Measurements from ENCODE around the gene UBAP2. TPM values are rescaled to one million over a fixed set of nuclear protein-coding genes. Genes with fewer than 3 reads are reported as not detected.

UBAP2 gene
- total RNA-seq, 1 donor from 2014 or later: 21.5 TPM

DNA sequence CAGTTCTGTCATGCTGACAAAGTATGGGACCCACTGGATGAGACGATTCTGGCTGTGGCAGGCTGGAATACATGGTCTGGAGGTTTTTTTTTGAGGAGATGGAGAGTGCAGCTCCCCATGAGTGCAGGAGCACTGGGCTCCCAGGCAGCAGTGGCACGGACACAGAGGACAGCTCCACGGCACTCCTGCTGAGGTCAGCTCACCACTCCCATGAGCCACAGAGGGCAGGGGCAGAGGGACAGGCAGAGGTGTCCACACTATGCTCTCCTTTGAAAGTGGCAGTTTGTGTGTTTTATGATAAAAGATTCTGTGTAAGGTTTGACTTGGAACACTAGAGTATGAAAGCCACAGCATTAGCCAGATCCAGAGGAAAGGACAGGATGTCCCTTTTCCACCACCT lies 117.4 kb downstream of the UBAP2 start:
- intact Hi-C loops (cut with DNase I): no loop called here
- DNase-seq (ENCODE audit: low spot score): no peak

- intact Hi-C loops (cut with DNase I): loop anchor here (10.0 kb wide), 1 partner anchor 327 kb away; no protein-coding TSS in a partner anchor
- no peak for DNase-seq (ENCODE audit: low spot score)
These were observed 121.0 kb downstream of the UBAP2 start for GRCh38 chr9:33927694-33928093.

DNA sequence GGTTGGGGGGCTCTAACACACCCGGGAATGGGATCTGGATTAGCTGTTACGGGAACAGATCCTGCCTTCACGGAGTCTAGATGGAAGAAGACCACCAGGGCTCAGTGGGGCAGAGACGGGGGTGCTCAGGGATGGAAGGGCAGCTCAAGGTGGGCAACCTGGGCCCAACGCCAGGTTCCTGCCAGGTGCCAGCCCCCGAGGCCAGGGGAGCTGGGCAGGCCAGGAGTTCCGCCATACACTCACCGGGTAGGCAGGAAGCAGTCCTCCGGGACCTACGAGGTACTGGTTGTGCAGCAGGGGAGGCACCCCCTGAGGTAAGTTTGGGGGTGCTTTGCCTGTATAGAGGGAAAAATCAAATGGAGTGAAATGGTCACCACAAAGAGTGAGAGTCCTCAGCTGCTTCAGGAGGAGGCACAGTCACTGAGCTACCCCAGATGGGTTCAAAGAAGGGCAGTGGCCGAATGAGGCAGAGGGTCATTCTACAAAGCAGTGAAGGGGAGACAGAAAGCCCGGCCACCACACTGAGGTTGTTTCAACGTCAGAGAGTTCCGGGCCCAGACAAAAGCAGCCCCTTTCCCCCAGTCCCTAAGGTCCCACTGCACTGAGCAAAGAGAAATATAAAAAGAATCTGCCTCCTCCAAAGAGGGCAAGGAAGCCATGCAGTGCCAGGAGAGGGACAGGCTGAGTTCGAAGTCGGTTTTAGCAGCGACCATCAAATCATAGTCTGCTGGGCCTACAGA lies 121.8 kb downstream of the UBAP2 start:
- intact Hi-C loops (cut with DNase I): loop anchor here (10.0 kb wide), 1 partner anchor 328 kb away; no protein-coding TSS in a partner anchor
- no peak for DNase-seq (ENCODE audit: low spot score)

DNA sequence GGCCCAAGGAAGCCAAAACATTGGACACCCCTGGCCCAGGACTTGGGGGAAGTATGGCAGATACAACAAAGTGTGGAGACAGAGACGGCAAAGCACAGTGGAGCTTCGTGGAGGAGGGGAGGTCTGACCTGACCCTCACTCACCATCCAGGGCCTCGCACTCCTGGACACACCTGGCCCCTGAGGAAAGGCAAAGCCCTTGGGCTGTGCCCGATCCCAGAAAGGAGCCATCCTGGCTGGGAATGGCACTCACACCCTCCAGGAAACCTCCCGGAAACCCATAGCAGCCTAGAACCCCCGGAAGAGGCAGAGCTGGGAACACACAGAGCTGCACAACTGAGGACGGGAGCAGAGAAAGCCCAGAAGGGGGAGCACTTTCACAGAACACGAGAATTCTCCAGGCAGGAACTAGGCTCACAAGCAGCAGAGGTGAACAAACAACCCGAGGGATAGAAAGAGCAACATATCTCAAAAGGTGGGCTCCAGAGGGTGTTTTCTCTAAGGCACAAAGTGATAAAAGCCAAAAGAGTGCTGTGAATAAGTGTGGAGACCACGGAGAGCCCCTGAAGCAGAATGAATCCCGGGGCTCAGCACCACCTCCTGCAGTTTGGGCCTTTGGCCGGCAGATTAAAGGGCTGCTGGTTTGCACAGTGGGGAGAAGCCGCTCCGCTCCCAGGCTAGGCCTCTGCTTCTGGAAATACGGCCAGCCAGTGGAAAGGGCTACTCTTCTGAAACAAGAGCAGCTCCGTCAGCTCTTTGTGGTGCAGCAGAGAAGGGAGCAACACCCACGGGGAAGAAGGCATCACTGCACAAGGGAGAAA lies 123.5 kb downstream of the UBAP2 start:
- intact Hi-C loops (cut with DNase I): loop anchor here (5.0 to 10.0 kb wide), 2 partner anchors 108 to 330 kb away; partner anchors contain the start of gene UBE2R2
- no peak for DNase-seq (ENCODE audit: low spot score)

GRCh38 chr9:33923998-33924701 lies 124.5 kb downstream of the UBAP2 start:
- no peak for DNase-seq (ENCODE audit: low spot score)
- intact Hi-C loops (cut with DNase I): loop anchor here (5.0 to 10.0 kb wide), 2 partner anchors 107 to 331 kb away; partner anchors contain the start of gene UBE2R2

DNA sequence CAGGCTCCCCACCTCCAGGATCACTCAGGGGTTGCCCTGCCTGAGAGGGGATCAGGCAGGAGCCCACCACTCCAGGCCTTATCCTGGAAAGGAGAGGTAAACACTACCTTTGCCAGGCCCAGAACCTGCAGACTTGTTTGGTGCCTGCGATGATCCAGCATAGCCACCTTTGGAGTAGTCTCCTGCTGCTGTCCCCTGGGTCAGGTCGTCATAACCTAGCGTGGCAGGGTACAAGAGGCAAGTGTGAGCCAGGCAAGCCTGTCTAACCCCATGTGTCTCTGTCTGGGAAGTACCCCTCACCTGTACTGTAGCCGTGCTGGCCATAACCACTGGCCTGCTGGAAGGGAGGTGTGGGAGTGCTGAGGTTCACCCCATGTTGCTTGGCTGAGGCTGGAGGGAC lies 125.6 kb downstream of the UBAP2 start:
- DNase-seq (ENCODE audit: low spot score): no peak
- intact Hi-C loops (cut with DNase I): loop anchor here (5.0 to 10.0 kb wide), 2 partner anchors 106 to 332 kb away; partner anchors contain the start of gene UBE2R2

DNA sequence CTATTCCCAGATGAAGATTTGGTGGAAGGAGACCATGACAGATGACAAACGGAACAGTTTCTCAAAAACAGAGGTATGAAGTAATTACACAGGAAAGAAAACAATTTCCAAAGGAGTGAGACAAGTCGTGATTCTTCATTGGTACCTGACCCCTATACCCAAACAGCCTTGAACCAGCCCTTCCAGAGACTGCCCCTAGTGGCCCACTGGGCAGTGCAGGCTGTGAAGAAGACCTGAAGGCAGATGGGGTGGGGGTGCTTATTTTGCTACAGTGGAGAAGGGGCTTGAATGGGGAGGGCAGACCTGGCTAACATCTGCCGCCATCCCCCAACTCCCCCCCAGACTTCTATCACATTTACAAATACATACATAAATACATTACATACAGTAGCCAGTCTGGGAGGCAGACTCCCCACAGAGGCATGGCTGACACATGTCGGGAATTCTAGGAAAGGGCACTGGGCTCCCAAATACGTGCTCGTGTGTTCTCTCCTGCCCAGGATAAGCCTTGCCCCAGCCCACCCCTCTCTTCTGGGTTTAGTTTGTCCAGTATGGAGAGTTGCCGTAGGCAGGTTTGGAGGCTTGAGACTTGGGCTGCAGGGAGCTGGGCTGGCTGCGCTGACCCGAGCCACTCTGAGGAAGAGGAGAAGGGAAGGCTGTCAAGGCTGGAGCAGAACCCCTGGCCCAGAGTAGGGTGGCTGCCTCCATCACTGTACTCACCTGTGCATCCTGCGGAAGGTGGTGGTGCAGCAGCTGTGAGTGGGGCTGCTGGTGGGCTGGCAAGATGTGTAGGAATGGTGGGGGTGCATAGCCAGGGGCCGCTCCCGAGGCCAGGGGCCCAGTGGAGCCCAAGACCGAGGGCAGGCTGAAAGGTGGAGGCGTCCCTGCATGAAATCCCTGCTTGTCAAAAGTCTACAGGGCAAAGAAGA lies 126.5 kb downstream of the UBAP2 start:
- intact Hi-C loops (cut with DNase I): loop anchor here (5.0 to 10.0 kb wide), 2 partner anchors 105 to 333 kb away; partner anchors contain the start of gene UBE2R2
- no peak for DNase-seq (ENCODE audit: low spot score)

GRCh38 chr9:33919276-33919897 lies 129.3 kb downstream of the UBAP2 start:
- no peak for DNase-seq (ENCODE audit: low spot score)
- intact Hi-C loops (cut with DNase I): no loop called here

DNA sequence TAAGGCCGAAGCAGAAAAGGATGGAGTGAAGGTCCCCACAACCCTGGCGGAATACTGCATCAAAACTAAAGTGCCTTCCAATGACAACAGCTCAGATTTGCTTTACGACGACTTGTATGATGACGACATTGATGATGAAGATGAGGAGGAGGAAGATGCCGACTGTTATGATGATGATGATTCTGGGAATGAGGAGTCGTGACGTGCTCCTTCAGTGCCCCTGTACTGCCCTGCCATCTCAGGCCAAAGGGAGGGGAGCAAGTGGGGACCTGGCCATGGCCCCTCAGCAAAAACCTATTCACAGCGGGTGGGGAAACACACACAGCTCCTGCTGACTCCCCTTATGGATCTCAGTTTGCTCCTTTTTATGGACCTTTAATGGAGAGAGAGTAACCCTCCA lies 131.7 kb downstream of the UBAP2 start:
- no peak for DNase-seq (ENCODE audit: low spot score)
- intact Hi-C loops (cut with DNase I): no loop called here

DNA sequence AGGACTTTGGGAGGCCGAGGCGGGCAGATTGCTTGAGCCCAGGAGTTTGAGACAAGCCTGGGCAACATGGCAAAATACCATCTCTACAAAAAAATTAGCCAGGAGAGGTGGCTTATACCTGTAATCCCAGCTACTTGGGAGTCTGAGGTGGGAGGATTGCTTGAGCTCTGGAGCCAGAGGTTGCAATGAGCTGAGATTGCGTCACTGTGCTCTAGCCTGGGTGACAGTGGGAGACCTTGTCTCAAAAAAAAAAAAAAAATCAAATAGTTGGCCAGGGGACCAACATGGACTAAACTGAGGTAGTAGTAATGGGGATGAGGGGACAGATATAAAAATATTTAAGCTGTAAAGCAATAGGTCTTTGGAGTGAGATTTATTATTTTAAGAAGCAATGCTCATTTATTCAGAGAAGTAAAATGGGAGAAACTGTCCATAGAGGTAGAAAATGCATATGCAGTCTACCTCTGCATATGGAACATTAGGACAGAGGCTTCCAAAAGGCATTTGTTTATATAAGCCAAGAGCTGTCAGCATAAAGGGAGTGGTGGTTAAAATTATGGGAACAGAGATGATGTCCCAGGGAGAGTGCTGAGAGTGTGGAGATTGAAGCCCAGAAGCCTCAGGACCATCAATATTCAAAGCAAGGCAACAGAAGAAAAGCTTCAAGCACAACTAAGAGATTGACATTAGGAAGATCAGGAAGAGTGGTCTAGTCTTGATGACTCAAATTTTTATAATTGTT lies 133.6 kb downstream of the UBAP2 start:
- intact Hi-C loops (cut with DNase I): no loop called here
- no peak for DNase-seq (ENCODE audit: low spot score)

- intact Hi-C loops (cut with DNase I): no loop called here
- no peak for DNase-seq (ENCODE audit: low spot score)
These were observed 135.1 kb downstream of the UBAP2 start for GRCh38 chr9:33913541-33913940.

DNA sequence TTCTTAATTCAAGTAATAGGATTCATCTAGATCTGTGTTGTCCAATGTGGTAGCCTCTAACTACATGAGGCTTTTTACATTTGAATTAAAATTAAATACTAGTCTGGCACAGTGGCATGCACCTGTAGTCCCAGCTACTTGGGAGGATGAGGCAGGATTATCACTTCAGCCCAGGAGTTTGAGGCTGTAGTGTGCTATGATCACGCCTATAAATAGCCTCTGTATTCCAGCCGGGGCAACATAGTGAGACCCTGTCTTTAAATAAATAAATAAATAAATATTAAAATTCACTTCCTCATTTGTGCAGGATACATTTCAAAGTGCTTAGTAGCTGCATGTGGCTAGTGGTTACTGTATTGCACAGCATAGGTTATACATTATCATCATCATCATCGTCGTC lies 139.9 kb downstream of the UBAP2 start:
- no peak for DNase-seq (ENCODE audit: low spot score)
- intact Hi-C loops (cut with DNase I): no loop called here

GRCh38 chr9:33908114-33908513 lies 140.6 kb downstream of the UBAP2 start:
- intact Hi-C loops (cut with DNase I): no loop called here
- DNase-seq (ENCODE audit: low spot score): no peak

GRCh38 chr9:33907347-33907746 lies 141.3 kb downstream of the UBAP2 start:
- intact Hi-C loops (cut with DNase I): no loop called here
- no peak for DNase-seq (ENCODE audit: low spot score)

DNA sequence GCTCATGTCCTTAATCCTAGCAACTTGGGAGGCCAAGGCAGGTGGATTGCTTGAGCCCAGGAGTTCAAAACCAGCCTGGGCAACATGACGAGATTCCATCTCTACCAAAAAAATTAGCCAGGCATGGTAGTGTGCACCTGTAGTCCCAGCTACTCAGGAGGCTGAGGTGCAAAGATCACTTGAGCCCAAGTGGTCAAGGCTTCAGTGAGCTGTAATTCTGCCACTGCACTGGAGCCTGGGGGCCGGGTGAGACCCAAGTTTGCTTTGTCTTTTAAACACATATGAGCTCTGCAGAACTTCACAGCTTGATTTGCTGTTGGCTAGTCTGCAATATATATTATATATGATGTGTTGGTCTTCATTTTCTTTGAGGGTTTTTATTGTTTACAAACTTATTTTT lies 141.9 kb downstream of the UBAP2 start:
- intact Hi-C loops (cut with DNase I): no loop called here
- no peak for DNase-seq (ENCODE audit: low spot score)

DNA sequence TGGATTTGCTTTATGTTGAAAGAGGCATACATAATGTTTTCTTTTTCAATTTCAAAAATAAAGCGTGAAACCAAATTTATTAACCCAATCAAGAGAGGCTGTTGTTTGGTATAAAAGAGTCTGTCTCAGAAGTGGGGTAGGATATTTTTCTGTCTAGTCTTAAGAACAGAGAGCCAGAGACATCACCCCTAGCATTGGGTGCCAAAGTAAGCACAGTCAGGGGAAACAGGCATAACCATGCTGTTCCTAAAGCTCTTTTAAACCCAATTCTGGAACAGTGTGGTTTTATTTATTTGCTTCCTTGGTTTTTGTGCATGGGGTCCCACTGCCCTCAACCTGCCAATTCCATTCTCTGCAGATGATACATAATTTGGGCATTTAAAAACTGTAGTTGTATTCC lies 143.6 kb downstream of the UBAP2 start:
- intact Hi-C loops (cut with DNase I): no loop called here
- no peak for DNase-seq (ENCODE audit: low spot score)

DNA sequence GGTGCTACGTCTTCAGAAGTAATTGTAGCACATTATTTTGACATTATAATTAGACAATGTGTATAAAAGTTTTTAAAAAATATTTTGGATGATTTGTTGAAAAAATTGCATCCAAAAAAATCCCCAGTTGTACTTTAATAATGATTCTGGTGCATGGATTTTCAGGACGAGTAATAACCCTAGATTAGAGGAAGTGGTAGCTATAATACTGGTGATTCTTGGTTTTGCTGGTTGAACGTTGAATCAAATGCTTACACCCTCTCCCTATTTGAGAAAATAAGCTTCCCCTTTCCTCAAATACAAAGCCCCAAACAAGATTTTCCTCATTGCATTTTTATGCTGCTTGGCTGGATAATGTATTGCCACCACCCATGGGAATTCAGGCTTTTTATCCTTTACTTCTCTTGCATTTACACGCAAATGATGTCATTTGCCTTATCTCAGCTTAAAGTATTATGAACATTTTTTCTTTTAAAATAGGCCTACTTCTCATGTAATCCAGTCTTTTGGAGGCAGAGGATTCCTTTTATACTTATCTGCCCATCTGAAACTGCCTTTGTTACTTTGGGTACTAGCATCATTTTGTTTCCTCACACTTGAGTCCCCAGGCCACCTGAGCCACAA lies 145.4 kb downstream of the UBAP2 start:
- intact Hi-C loops (cut with DNase I): no loop called here
- DNase-seq (ENCODE audit: low spot score): no peak

All from cardiac septum (tissue), 1 donor.